CD14-positive monocyte (primary cell): ENCODE data around the gene UNC5A. TPM values are rescaled to one million over a fixed set of nuclear protein-coding genes. Genes with fewer than 3 reads are reported as not detected.

Source experiments
- DNase-seq, 3 donors: peaks; one replicate each; pipeline ENCODE4 v3.0.0-alpha.2; 2011 to 2022
- H2AFZ ChIP-seq: 2 replicates; pipeline ENCODE4 v1.6.0; 2012; ENCODE audit warnings: mild to moderate bottlenecking, low read depth, low read length, inconsistent platforms; ENCODE audit not compliant: insufficient read depth, poor library complexity, severe bottlenecking
- H3K27ac ChIP-seq, 2 donors: 1 replicate in 1 of 2; 2 replicates in 1 of 2; pipeline ENCODE4 v1.5.1; 2012 to 2013; ENCODE audit warnings: low read length in 2 of 2, control low read depth in 1 of 2, inconsistent platforms in 1 of 2, low read depth in 1 of 2, mild to moderate bottlenecking in 1 of 2
- H3K27me3 ChIP-seq, 2 donors: one replicate each; pipeline versions ENCODE4 v1.6.0 to v1.6.1; 2011 to 2013; ENCODE audit warnings: low read length in 2 of 2; ENCODE audit not compliant: control insufficient read depth in 2 of 2, insufficient read depth in 2 of 2
- H3K36me3 ChIP-seq, 2 donors: replicated peaks in 1 of 2; 1 replicate in 1 of 2; 2 replicates in 1 of 2; pipeline versions ENCODE4 v1.5.1 to v1.6.1; 2012 to 2013; ENCODE audit warnings: low read length in 2 of 2, control low read depth in 1 of 2, inconsistent platforms in 1 of 2, mild to moderate bottlenecking in 1 of 2; ENCODE audit not compliant: insufficient read depth in 2 of 2, control insufficient read depth in 1 of 2
- H3K4me1 ChIP-seq, 2 donors: 1 replicate in 1 of 2; 2 replicates in 1 of 2; pipeline versions ENCODE4 v1.5.1 to v1.6.1; 2012 to 2013; ENCODE audit warnings: low read length in 2 of 2, control low read depth in 1 of 2, inconsistent platforms in 1 of 2, mild to moderate bottlenecking in 1 of 2, moderate library complexity in 1 of 2; ENCODE audit not compliant: insufficient read depth in 2 of 2, control insufficient read depth in 1 of 2
- H3K4me2 ChIP-seq: replicated peaks from 2 replicates; pipeline ENCODE3; 2012; ENCODE audit warnings: low read length, moderate library complexity, mild to moderate bottlenecking; ENCODE audit not compliant: poor library complexity, severe bottlenecking; ENCODE audit errors: extremely low read depth
- H3K4me3 ChIP-seq, 3 experiments: fragments of 200-600 bp in 1 of 3; sonication (generic) in 1 of 3; replicated peaks in 1 of 3; 1 replicate in 2 of 3; 2 replicates in 1 of 3; pipeline ENCODE4 v1.5.1; 2011 to 2013; ENCODE audit warnings: low read length in 3 of 3, mild to moderate bottlenecking in 3 of 3, control low read depth in 2 of 3, low read depth in 2 of 3, inconsistent platforms in 1 of 3, moderate library complexity in 1 of 3
- H3K79me2 ChIP-seq: 2 replicates; pipeline ENCODE4 v1.6.0; 2012; ENCODE audit warnings: mild to moderate bottlenecking, control low read depth, inconsistent platforms, low read length, moderate library complexity; ENCODE audit not compliant: insufficient read depth
- H3K9ac ChIP-seq: 2 replicates; pipeline ENCODE4 v1.6.0; 2017; ENCODE audit warnings: low read length, mild to moderate bottlenecking; ENCODE audit not compliant: insufficient read depth, poor library complexity, severe bottlenecking
- H3K9me3 ChIP-seq, 2 donors: replicated peaks in 1 of 2; 1 replicate in 1 of 2; 2 replicates in 1 of 2; pipeline versions ENCODE4 v1.5.1 to v1.6.1; 2012 to 2013; ENCODE audit warnings: low read length in 2 of 2, control low read depth in 1 of 2; ENCODE audit not compliant: control insufficient read depth in 1 of 2, insufficient read depth in 1 of 2
- H4K20me1 ChIP-seq: 2 replicates; pipeline ENCODE4 v1.6.0; 2012; ENCODE audit warnings: mild to moderate bottlenecking, low read length, control low read depth, moderate library complexity; ENCODE audit not compliant: insufficient read depth
- H3K27ac Mint-ChIP-seq, 7 donors: one replicate each; pipeline ENCODE4 v1.8.0; 2020; ENCODE audit warnings: mild to moderate bottlenecking in 7 of 7, mixed read lengths in 7 of 7, moderate library complexity in 6 of 7, inconsistent platforms in 2 of 7
- H3K27me3 Mint-ChIP-seq, 3 donors: one replicate each; pipeline ENCODE4 v1.8.0; 2021 to 2022; ENCODE audit warnings: low read depth in 3 of 3, mild to moderate bottlenecking in 3 of 3, mixed read lengths in 3 of 3, moderate library complexity in 3 of 3, inconsistent platforms in 1 of 3
- H3K36me3 Mint-ChIP-seq, 2 donors: one replicate each; pipeline ENCODE4 v1.8.0; 2020; ENCODE audit warnings: mixed read lengths in 2 of 2, inconsistent platforms in 1 of 2, mild to moderate bottlenecking in 1 of 2
- H3K4me1 Mint-ChIP-seq: one replicate; pipeline ENCODE4 v1.8.0; 2020; ENCODE audit warnings: mild to moderate bottlenecking, mixed read lengths
- H3K4me3 Mint-ChIP-seq, 2 donors: one replicate each; pipeline ENCODE4 v1.8.0; 2020; ENCODE audit warnings: mild to moderate bottlenecking in 2 of 2, mixed read lengths in 2 of 2, moderate library complexity in 1 of 2
- H3K9me3 Mint-ChIP-seq, 7 donors: one replicate each; pipeline ENCODE4 v1.8.0; 2020 to 2022; ENCODE audit warnings: mixed read lengths in 7 of 7, mild to moderate bottlenecking in 6 of 7, moderate library complexity in 6 of 7, inconsistent platforms in 2 of 7
- WGBS: methylation state at CpG from one replicate; pipeline ENCODE4 v1.1.5; 2013; ENCODE audit warnings: missing lambda C conversion rate; ENCODE audit not compliant: insufficient coverage; 5-methylcytosine and 5-hydroxymethylcytosine counted together
- intact Hi-C, 2 donors: fragments of 100-400 bp; cut with micrococcal nuclease; formaldehyde crosslinking; loops; one replicate each; pipeline versions ENCODE4 v1.15.0 to v1.15.1; 2023
- polyA plus RNA-seq, 3 donors: library from polyadenylated mRNA; depleted of rRNA in 1 of 3; unstranded in 2 of 3; stranded (reverse) in 1 of 3; fragments of 300-500 nt in 2 of 3; fragments of >200 nt in 1 of 3; fragmentation: Illumina TruSeq in 2 of 3; gene quantifications; 1 replicate in 2 of 3; 2 replicates in 1 of 3; pipeline ENCODE4 v1.2.3, GENCODE V29; 2012 to 2021
- TF ChIP-seq, protein P1 (sequence below): fragments of 200-600 bp; IDR thresholded peaks from one replicate; pipeline ENCODE4 v1.8.0; 2022; ENCODE audit warnings: antibody characterized with exemption, mild to moderate bottlenecking

Gene UNC5A
- polyA plus RNA-seq, 3 donors = 0.03 to 0.07 TPM; not detected in 1

DNA sequence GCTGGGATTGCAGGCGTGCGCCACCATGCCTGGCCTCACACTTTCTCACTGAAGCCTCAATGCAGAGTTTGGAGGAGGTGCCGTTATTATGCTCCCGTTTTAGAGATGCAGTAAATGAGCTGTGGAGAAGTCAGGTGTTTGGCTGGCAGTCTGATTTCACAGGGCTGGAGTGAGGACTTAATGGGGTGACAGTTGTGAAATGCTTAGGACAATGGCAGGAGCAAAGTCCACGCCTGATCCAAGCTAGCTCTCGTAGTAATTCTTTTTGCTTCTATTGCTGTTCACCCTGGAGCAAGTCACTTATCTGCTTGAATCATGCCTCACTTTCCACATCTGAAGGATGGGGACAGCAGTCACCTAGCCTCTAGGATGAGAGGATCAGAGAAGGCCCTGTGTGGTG is 21.8 kb downstream of the UNC5A start:
- WGBS = 100% methylated on average over 4 of the region's 6 CpGs
- Histone ChIP-seq H4K20me1 (no peaks in the 10 kb centered on the region), H3K79me2 (no peaks in the 10 kb centered on the region), H3K9me3 (no peaks in the 10 kb centered on the region), H3K27me3 (no peaks in the 10 kb centered on the region), H3K36me3 (no peaks in the 10 kb centered on the region), H2AFZ (no peak overlapping the region), H3K9ac (no peak overlapping the region), H3K4me2 (no peak overlapping the region), H3K4me3 (no peak overlapping the region), H3K4me1 (no peaks in the 10 kb centered on the region), H3K27ac (no peak overlapping the region)
- H3K27ac Mint-ChIP-seq = peak overlapping the region in 1 of 7 donors; percentile 31
- no peaks in the 10 kb centered on the region for H3K36me3 Mint-ChIP-seq
- no peak overlapping the region for H3K4me3 Mint-ChIP-seq
- intact Hi-C loops = no loop called here
- no peaks in the 10 kb centered on the region for H3K4me1 Mint-ChIP-seq
- H3K9me3 Mint-ChIP-seq = peaks cover 2 to 8% (median 5%) of the 10 kb centered on the region in 7 donors
- TF ChIP-seq, protein P1, sequence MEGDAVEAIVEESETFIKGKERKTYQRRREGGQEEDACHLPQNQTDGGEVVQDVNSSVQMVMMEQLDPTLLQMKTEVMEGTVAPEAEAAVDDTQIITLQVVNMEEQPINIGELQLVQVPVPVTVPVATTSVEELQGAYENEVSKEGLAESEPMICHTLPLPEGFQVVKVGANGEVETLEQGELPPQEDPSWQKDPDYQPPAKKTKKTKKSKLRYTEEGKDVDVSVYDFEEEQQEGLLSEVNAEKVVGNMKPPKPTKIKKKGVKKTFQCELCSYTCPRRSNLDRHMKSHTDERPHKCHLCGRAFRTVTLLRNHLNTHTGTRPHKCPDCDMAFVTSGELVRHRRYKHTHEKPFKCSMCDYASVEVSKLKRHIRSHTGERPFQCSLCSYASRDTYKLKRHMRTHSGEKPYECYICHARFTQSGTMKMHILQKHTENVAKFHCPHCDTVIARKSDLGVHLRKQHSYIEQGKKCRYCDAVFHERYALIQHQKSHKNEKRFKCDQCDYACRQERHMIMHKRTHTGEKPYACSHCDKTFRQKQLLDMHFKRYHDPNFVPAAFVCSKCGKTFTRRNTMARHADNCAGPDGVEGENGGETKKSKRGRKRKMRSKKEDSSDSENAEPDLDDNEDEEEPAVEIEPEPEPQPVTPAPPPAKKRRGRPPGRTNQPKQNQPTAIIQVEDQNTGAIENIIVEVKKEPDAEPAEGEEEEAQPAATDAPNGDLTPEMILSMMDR = no peak
- DNase-seq = no peak
- H3K27me3 Mint-ChIP-seq = peaks cover 5 to 19% (median 8%) of the 10 kb centered on the region in 3 donors

DNA sequence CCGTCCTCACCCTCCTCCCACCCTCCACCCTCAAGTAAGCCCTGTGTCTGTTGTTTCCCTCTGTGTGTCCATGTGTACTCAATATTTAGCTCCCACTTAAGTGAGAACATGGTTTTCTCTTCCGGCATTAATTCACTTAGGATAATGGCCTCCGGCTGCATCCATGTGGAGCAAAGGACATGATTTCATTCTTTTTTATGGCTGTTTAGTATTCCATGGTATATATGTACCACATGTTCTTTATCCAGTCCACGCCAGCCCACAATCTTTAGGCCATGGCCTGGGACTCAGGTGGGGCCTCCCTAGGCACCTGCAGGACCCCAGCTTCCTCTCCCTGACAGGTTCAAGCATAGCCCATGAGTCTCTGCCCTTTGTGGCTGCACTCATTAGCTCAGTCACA is 22.9 kb downstream of the UNC5A start:
- H3K27me3 ChIP-seq = no peaks in the 10 kb centered on the region
- H2AFZ ChIP-seq = no peak overlapping the region
- H3K9me3 Mint-ChIP-seq = peaks cover 4 to 10% (median 6%) of the 10 kb centered on the region in 7 donors
- H3K4me3 ChIP-seq = no peak overlapping the region
- intact Hi-C loops = no loop called here
- H3K27me3 Mint-ChIP-seq = peaks cover 5 to 19% (median 8%) of the 10 kb centered on the region in 3 donors
- no peaks in the 10 kb centered on the region for H3K9me3 ChIP-seq
- WGBS = 100% methylated on average over 1 of the region's 4 CpGs
- no peaks in the 10 kb centered on the region for H3K36me3 Mint-ChIP-seq
- H3K4me1 Mint-ChIP-seq = no peaks in the 10 kb centered on the region
- no peak overlapping the region for H3K4me2 ChIP-seq
- no peaks in the 10 kb centered on the region for H3K4me1 ChIP-seq
- H3K79me2 ChIP-seq = no peaks in the 10 kb centered on the region
- TF ChIP-seq, protein P1 = no peak
- H4K20me1 ChIP-seq = no peaks in the 10 kb centered on the region
- H3K36me3 ChIP-seq = no peaks in the 10 kb centered on the region
- H3K27ac ChIP-seq = no peak overlapping the region
- no peak for DNase-seq
- no peak overlapping the region for H3K9ac ChIP-seq
- H3K4me3 Mint-ChIP-seq = no peak overlapping the region
- H3K27ac Mint-ChIP-seq = no peak overlapping the region
